HG02610 (cell line): ENCODE data around the gene MRPS5.

Experiments used
- ATAC-seq: cut with Tn5 transposase; IDR thresholded peaks from one replicate; pipeline ENCODE4 v1.9.1; 2021; ENCODE audit warnings: mild to moderate bottlenecking, moderate library complexity; ENCODE audit not compliant: unreplicated experiment

MRPS5 gene

DNA sequence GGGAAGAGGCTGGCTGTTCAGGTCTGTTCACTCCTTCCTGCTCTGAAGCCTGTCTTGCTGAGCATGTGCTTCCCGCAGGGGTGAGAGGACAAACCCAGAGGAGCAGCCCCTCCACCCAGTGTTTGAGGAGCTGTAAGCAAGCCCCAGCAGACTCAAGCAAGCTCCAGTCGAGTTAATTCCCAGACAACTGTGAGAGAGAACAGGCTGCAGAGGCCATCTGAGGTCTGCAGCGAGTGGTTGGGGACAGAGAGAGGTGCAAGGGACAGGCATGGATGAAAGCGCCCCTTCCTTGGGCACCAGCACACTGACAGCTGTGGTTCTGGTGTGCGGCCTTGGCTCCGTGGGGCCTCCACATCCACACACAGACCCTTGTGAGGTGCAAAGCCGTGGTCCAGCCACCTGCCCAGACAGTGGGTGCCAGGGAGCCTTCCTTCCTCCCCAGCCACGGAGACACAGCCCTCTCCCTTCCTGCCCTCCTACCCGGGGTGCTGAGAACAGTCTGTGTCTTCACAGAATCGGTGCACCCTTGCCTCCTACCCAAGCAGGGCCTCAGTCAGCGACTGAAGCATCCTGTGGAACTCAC is 59.9 kb downstream of the MRPS5 start:
- no peak for ATAC-seq

DNA sequence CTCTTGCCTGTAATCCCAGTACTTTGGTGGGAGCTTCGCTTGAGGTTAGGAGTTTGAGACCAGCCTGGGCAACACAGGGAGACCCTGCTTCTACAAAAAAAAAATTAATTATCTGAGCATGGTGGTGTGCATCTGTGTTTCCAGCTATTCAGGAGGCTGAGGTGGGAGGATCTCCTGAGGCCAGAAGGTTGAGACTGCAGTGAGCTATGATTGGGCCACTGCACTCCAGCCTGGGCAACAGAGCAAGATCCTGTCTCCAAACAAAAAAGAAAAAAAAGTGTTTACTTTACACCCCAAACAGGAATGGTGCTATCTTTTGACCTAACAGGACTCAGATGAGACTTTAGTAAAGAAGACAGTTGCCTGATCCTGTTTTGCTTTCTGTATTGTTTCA is 60.5 kb downstream of the MRPS5 start:
- no peak for ATAC-seq

DNA sequence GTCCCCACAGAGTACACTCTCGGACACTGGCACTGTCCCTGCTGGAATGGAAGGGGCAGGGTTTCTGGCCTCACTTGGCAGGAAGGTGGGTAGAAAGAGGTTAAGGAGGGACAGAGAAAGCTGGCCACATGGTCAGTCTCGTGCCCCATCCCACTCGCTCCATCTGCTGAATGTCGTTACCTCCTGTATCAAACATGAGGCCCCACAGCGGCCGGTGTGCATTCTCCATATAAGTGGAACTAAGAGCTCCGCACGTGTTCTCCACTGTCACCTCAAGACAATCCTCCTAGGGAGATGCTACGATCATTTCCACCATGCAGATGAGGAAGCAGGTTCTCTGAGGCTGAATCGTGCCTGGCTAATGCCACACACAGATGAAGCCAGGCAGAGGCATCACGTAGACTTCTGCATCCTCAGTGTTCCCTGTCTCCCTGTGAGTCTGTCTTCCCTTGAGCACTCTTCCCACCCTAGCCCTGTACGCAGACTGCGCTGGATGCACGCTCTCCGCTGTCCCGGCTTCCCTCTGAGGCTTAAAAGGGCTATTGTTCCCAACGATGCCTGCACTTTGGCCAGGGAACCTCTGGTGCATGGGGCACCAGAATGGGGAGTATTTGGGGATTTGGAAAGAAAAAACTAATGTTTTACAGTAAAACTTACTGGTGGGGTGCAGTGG is 61.0 kb downstream of the MRPS5 start:
- no peak for ATAC-seq

DNA sequence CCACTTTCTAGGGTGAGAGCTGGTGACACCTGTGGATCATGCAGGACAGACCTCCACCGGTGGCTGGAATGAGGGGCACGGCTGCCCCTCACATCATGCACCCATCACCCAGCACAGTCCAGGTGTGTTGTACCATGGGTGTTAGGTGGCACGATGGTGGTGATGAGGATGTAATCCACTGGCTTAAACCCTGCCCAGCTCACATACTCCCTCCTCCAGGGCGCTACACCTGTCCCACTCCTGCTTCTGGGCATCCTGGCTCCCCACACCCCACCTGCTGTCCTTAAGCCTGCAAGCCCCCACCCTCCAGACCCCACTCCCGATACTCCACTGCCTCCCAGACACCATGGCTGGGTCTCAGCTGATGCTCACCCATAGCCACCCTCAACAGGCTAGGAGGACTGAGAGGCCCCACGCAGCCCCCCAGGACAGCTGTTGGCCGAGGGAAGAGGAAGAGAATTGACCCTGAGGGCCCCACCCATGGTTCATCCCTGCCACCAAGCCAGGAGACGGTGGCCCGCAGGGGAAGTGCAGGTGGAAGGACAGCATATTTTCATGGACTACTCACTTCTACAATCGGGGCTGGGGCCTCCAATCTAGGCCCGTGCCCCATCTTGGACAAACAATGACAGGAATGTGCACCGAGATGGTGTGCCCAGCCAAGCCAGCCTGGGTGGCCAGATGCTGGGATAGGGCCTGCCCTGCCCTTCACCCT is 61.8 kb downstream of the MRPS5 start:
- ATAC-seq = no peak

DNA sequence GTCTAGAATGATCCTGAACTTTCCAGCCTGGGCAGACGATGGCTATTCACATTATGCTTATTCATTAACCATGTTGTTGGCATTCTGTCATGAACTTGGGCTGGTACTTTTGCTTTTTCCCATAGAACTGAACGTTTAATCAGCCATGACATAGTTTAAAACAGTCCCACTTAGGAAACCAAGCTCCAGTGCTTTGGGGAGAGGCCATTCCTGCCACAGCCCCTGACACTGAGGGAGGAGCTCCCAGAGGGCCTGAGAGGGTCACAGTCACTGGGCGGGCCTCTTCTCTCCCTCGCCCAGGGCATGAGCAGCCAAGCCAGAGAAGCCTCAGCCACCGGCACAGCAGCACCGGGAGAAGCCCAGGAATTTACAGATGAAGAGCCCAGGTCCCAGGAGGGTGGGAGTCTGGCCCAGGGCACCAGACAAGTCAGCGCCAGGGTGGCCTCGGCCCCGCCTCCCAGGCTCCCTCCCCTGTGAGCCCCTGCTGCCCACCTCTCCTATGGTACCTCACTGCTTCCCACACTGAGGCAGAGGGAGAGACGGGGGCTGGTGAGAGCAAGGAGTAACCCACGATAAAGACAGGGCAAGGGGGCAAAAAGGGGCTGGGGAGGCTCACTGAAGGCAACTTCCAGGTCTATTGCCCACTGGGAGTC is 62.5 kb downstream of the MRPS5 start:
- no peak for ATAC-seq

DNA sequence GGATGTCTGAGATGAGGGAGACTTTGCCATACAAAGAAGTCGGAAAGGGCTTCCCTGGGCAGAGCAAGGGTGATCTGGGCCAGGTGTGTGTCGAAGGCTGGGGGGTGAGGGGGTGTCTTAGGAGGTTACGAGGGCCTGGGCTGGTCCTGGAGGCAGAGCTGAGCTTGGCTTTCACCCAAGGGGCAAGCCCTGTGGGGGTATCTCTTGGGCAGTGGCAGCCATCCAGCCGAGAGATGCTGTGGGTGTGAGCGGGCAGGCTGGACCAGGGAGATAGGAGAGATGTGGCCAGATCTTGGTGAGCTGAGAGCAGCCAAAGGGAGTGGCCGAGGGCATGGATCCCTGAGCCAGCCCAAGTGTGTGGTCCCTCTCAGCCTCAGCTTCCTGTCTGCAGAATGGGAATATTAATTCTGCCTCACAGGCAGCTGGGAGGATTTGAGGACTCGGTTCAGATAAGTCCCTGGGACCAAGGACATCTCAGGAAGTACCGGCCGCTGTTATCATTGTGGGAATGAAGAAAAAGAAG is 63.1 kb downstream of the MRPS5 start:
- no peak for ATAC-seq

DNA sequence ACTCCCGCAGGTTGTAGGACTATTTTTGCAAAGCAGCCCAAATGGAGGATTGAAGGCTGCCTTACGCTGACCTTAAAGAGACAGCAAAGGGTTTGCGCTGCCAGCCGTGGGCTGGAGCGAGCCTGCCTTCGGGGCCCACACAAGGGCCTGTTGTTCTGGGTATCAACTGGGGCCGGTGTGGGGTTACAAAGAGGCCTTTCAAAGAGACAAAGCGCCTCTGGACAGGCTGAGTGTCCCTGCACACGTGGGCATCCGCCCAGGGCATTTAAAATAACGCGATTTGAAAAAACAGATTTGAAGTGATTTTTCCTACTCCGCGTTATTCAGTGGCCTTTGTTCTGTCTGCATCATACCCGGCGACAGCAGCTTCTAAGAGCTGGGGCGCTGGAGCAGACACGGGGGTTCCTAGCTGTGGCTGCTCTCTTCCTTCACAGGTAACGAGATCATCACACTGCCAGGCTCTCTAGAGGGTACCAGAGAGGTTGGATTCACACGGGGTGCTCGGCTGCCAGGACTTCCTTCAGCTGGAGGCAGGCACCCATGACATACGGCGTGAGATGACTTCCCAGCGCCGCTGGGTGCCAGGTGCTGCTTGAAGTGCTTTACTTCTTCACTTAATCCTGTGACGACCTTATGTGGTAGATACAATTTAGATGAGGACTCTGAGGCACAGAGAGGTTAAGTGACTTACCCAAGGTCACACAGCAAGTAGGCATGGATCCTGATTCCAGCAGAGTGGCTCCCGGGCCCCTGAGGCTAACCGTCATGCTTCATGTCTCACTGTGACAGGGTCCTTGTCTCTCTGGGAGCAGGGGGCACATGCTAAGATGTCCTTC is 63.9 kb downstream of the MRPS5 start:
- ATAC-seq = no peak

DNA sequence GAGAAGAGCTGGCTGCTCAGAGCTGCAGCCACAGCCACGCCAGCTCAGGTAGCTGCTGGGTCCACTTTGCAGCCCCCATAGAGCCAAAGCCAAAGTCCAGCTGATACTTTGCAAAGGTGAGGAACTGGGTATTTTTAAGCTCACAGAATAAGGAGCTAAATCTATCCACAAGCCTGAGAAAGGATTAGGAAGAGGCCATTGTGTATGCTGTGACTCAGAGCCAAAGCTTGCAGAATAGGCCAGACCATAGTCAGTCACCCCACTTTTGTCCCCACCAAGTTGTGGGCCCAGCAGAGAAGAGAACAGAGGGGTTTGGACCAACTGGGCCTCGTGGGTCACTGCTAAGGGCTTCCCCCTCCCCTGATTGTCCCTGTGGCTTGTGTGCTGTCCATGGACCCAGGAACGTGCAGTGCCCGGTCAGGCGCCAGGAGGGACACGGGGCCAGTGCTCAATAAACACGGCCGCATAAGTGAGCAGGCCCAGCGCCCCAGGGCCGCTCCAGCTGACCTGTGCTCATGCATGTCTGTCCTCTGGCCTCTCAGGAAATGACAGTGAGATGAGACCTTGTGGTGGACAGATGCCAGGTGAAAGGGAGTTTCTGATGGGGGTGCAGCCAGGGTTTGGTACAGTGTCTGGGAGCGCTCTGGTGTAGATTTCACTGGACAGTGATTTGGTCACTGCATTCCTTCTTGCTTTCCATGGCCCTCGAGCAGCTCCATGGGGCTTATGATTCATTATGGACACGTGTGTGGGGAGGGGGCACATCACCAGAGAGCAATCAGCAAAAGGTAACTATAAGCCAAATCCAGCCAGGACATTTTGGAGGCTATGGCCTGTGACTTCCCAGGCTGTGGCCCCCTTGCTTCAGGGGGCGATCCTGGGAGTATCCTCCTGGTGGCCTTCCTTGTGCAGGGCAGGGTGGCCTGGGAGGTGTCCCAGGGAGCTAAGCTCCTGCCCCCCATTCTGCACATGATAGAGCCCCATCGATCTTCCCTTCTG is 64.8 kb downstream of the MRPS5 start:
- no peak for ATAC-seq

DNA sequence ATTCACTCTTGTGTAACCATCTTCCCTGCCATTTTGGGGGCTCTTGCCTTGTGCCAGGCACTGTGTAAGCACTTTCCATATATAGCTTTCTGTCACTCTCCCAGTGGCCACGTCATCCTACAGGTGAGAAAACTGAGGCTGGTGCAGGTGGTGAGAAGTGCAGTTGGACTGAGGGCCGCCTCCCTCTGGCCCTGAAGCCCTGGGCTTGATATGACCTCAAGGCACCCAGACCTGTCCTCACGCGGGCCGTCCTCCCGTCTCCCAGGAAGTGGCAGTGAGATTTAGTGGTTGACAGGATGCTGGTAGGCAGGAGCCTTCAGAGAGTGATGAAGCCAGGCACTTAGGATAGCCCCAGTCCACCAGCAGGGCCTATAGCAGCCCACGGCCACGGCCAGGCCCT is 65.6 kb downstream of the MRPS5 start:
- ATAC-seq = no peak

DNA sequence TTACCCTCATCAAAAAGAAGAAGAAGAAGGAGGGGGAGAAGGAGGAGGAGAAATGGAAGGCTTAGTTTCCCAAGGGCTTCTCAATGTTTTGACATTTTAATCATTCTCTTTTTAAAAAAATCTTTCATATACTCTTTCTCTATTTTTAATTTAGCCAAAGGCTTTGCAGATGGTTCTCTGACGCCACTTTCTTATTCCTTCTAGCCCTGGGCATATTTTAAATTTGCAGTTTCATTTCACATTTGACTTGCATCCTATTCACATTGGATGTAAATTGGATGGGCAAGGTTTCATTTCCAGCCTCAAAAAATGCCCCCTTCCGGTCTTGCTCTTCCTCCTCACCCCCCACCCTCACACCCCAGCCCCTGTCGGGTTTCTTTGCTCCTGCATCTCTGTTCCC is 66.3 kb downstream of the MRPS5 start:
- no peak for ATAC-seq

DNA sequence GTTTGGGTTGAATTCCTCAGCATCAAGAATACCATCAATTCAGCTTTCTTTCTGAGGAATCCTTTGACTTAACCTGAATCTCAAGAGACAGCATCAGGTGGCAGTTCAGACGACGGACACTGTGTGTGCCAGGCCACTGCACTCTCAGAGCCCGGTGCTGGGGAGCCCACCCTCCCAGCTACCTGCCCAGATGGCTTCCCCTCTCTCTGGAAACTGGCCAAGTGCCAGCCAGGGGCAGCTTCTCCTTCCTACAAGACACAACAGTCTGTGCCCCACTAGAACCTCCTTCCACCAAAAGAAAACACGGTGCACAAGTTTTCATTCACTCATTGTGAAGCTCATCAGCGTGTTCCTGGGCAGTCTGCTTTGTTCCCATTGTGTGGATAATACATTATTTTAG is 67.6 kb downstream of the MRPS5 start:
- no peak for ATAC-seq

DNA sequence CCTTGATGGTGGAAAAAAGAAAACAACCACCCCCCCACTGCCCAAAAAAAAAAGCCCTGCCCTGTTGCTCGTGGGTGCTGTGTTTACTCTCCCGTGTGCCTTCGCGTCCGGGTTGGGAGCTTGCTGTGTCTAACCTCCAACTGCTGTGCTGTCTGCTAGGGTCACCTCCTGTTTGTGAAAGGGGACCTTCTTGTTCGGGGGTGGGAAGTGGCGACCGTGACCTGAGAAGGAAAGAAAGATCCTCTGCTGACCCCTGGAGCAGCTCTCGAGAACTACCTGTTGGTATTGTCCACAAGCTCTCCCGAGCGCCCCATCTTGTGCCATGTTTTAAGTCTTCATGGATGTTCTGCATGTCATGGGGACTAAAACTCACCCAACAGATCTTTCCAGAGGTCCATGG is 68.1 kb downstream of the MRPS5 start:
- ATAC-seq = no peak

DNA sequence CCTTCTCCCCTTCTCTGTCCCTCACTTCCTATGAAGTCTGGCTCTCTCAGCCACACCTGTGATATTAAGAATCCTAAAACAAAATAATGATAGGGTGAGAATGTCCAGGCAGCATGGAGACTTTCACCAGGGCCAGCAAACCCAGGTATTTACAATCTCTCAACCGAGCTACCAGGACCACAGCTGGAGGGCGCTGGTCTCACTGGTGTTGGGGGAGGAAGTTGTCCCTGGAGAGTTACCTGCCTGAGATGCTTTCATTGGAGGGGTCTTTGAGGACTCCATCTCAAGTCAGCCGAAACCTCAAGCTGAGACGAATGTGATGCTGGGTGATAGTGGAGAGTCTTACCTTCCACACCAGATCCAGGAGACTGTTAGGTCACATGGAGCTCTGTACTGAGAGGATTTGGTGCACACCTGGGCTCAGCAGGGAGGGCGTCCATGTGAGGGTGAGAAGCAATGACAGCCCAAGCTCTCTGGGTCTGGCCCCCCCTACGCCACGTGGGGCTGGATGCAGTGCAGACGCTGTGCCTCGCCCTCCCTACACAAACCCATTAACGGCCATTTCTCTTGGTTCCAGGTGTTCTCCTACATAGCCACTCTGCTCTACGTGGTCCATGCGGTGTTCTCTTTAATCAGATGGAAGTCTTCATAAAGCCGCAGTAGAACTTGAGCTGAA is 68.7 kb downstream of the MRPS5 start:
- ATAC-seq = no peak

DNA sequence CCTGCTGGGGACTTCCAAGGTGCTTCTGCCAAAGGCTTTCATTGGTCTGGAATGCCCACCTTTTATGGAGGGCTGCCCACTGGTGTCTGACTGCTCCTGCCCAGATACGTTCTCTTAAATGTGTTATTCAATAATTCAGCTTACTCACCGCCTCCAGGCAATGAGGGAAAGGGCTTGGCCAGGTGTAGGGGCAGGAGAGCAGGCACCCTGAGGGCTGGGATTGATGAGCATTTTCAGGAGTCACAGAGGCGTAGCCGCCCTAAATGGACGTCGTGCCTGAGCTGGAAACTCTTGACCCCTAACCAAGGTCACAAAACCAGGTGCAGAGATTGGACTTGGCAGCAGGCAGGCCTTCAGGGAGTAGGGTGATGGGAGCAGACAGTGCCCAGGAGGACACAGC is 69.3 kb downstream of the MRPS5 start:
- no peak for ATAC-seq

DNA sequence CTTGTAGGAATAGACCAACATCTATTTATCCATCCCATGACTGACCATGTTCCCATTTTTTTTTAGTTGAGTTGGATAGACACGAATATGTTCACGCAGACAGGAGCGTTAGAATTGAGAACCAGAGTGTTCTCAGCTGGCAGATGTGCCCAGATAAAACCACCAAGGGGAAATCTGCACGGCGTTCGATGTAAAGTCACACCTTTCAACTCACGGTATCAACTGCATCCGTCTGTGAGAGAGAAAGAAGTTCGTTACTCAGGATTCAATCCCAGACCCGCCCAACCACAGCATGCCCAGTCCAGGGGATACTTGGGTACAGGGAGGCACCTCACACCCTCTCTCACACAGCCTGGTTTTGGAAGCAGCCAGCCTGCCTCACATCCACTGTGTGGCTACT is 70.0 kb downstream of the MRPS5 start:
- ATAC-seq = no peak

DNA sequence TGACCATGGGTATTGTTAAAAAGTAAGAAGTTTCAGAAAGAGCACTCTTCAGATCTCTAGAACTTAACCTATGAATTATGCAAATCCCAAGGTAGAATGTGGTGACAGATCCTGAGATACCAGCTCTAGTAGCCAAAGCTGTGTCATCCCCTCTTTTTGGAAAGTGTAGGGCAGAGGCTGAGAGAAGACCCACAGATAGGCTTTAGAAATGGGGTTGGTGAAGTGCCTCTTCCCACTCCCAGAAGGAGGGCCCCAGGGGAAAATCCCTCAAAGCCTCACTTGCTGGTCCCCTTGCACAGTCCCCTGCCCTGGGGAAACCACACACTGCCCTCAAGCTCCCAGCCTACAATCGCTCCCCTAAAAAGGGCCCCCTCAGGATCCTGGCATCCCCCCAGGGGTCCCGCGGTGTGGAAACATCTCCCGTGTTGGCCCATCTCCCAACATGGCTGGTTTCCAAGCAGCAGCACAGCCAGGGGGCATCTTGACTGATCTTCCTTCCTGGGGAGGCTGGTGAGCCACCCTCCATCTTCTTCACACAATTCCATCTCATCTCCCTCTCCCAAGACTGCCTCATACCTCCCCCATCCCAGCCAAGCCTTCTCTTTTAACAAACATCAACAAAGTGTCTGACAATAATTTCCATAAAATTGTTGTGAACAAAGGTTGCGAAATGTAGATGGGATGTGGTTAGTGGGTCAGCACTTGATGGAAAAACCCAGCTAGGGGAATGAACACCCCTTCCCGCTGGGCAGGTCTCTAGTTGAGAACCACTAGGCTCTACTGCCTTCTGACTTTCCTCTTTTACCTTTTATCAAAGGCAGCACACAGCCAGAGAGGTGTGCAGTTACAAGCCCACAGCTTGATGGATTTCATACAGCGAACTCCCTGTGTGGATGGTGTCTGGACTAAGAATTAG is 71.0 kb downstream of the MRPS5 start:
- peak; percentile 44 for ATAC-seq

DNA sequence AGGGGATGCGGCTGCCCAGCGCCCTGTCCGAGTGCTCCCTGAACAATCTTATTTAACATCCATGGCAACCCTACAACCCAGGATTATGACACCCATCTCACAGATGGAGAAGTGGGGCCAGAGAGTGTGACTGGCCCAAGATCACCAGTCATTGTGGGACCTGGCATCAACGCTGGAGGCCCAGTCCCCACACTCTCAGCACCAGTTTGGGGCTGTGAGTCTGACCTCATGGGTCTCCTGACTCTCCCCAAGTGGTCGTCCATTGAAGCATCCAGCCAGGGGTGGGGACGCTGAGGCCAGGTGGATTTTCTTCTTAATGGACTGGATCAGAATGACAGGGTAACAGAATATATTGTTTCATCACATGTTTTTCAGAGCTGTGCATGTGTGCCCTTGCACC is 71.6 kb downstream of the MRPS5 start:
- no peak for ATAC-seq

DNA sequence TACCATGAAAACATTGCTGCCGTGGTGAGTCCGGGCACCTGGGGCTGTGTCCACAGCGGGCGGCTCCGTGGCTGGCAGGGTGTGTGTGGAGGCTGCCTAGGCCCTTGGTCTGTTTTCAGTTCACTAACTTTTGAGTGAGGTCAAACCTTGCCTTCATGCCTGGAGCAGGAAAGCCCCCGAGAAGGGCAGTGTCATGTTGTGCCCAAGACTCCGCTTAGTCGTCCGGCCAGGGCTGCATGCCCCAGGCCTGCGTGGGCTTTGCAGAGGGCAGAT is 72.0 kb downstream of the MRPS5 start:
- no peak for ATAC-seq
